ENCODE measurements around the gene EIF5A.

Gene EIF5A

DNA sequence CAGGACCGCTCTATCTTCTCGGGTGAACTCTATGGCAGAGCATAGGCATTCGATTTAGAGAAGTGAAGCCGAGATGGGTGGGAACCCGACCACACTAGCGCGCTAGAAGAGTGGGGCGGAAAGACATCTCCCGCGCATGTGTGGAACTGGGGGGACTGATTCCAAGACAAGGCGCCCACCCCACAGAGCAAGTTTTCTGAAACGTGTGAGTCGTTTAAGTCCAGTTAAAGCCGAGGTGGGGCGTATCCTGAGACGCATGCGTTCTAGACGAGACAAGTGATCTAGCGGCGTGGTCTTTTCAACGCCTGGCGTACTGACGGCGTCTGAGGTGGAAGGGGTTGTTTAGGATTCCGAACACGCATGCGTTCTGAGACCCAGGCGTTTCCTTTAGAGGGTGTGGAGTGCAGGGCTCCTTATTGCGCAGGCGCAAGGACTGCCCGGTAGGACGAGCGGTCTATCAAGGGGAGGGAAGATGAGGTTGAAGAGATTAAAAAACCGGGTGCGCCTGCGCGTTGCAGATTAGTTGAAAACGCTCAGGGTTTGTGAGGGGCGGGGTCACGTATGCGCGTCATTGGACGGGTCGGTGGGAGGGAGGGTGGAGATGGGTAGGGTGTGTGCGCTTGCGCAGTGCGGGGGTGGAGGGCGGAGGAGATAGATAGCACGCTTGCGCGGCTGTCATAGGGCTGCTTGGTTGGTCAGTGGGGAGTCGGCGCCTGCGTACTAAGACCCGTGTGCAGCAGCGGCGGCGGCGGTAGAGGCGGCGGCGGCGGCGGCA lies at the start of gene EIF5A:
Gene EIF5A (plus strand): TSS at position 718 of the 775 bp plus-strand sequence. CDS start 2,008 bp downstream, outside the sequence.
- DNase-seq = peak; percentile 100

- no peak for DNase-seq
Observed at GRCh38 chr17:7258731-7259554, 48.5 kb upstream of the EIF5A start.

GRCh38 chr17:7259555-7259889 lies 47.9 kb upstream of the EIF5A start:
- DNase-seq = no peak

- no peak for DNase-seq
Observed at GRCh38 chr17:7260151-7260550, 47.3 kb upstream of the EIF5A start.

DNA sequence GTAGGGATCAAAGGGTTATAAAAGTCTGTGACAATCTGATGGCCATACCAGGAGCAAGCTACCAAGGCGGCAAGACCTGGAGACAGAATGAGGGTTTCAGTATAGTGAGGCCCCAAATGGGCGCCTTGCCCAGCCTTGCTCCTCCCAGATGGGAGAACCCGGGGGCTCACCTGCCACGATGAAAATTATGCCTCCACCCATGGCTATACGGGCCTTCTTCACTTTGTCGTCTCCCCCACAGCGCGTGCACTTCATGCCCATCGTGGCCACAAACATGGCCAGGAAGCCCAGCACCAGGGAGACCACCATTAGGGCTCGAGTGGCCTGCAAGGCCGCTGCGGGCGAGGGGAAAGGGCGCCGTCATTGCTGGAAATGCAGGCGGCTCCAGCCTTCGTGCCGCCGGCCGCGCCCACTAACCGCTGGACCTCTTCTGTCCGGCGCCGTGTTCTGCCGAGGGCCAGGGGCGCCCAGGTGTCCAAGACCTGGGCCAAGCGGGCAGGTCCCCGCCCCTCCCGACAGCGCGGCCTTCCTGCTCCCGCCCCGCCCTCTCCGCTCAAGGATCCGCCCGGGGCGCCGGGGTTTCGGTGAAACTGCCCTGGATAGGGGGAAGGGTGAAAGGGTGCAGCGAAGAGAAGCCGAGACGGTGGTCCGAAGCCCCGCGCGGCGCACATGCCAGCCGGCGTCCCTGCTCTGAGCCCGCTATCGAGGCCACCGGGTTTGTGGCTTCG lies 46.6 kb upstream of the EIF5A start:
- DNase-seq = no peak

DNA sequence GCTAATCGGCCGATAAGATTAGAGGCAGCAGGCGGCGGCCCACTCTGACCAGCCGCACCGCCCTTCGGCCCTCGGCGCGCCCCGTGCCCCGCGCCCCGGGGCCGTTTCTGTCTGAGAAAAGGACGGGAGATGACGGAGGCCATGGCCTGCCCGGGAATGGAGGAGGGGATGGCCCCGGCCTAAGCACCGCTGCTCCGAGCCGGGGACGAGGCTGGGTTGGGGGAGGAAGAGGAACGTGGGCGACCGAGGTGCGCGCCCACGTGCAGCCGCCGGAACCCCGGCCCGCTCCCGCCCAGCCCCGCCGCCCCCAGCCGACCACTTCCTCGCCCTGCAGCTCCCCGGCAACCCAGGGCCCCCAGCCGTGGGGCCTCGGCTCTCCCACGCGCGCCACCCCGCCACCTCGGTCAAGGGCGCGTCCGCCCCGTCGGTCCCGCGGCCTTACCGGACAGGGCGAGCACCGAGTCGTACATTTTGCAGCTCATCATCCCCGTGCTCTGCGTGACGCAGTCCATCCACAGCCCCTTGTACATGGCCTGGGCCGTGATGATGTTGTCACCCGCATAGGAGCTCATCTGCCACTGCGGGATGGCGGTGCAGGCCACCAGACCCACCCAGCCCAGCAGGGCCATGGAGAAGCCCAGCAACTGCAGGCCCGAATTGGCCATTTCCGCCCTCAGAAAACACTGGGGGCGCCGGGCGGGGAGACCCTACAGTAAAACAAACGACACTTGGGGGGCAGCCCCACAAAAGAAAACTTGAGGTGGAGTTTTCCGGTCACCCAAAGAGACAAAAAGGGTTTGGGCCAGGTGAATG lies 45.8 kb upstream of the EIF5A start:
- no peak for DNase-seq

GRCh38 chr17:7262192-7262934 lies 45.1 kb upstream of the EIF5A start, which contains the start of gene CLDN7:
Gene CLDN7 (minus strand): TSS chr17:7262478. CDS start chr17:7262043, 435 bp downstream.
- DNase-seq = no peak

- DNase-seq = no peak
Observed at GRCh38 chr17:7262935-7263800, 44.3 kb upstream of the EIF5A start.

DNA sequence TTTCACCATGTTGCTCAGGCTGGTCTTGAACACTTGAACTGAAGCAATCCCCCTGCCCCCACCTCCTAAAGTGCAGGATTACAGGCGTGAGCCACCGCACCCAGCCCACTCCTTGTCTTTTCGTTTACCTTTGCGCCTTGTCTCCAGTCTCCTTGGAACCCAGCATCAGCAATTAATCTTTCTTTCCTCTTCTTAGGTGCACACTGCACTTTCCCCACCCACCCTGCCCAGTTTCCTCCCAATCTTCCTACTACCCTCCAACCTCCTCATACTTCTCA lies 43.7 kb upstream of the EIF5A start:
- DNase-seq = no peak

GRCh38 chr17:7266784-7267183 lies 40.6 kb upstream of the EIF5A start:
- no peak for DNase-seq

DNA sequence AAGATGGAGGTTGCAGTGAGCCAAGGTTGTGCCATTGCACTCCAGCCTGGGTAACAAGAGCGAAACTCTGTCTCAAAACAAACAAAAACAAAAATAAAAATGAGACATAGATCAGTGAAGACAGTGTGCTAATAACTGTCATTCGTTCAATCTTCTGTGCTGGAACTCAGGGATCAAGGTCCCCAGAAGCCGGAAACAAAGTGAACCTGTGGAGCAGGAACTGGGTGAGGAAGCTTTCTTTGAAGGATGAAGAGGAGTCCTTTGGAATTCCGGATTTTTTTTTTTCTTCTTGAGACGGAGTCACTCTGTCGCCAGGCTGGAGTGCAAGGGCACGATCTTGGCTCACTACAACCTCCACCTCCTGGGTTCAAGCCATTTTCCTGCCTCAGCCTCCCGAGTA lies 28.0 kb upstream of the EIF5A start:
- no peak for DNase-seq

- DNase-seq = peak; percentile 82
Observed at GRCh38 chr17:7280519-7281073, 26.8 kb upstream of the EIF5A start.

GRCh38 chr17:7281074-7281952 lies 26.1 kb upstream of the EIF5A start, which contains the start of gene SLC2A4:
Gene SLC2A4 (plus strand): TSS chr17:7281718. CDS start chr17:7281935, 217 bp downstream.
- peak; percentile 81 for DNase-seq

GRCh38 chr17:7281953-7282751 lies 25.3 kb upstream of the EIF5A start:
- DNase-seq = no peak

- no peak for DNase-seq
Observed at GRCh38 chr17:7282752-7283321, 24.6 kb upstream of the EIF5A start.

GRCh38 chr17:7283471-7284216 lies 23.8 kb upstream of the EIF5A start:
- DNase-seq = no peak

DNA sequence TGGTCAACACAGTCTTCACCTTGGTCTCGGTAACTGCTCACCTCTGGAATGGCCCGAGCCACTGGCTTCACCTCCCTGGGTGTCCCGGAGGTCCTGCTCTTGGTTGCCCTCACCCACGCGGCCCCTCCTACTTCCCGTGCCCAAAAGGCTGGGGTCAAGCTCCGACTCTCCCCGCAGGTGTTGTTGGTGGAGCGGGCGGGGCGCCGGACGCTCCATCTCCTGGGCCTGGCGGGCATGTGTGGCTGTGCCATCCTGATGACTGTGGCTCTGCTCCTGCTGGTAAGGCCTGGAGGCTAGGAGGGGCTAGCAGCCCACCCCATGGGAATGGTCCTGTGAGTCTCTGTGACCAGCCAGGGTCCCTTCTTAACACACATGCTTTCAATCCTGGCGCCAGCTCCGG lies 22.5 kb upstream of the EIF5A start:
- no peak for DNase-seq

DNA sequence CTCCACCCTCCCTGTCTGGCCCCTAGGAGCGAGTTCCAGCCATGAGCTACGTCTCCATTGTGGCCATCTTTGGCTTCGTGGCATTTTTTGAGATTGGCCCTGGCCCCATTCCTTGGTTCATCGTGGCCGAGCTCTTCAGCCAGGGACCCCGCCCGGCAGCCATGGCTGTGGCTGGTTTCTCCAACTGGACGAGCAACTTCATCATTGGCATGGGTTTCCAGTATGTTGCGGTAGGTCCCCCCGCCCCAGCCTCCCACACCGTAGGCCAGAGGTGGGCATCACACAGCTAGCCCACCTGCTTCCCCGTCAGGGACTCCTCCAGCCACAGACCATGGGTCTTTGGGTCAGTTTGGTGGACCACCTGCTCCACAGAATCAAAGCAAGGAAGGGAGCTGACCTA lies 21.7 kb upstream of the EIF5A start:
- DNase-seq = no peak
